GM19372 (cell line): Measurements from ENCODE around the gene CSRP3.

Experiments used
- ATAC-seq: cut with Tn5 transposase; IDR thresholded peaks from one replicate; pipeline ENCODE4 v1.9.1; 2021; ENCODE audit warnings: mild to moderate bottlenecking, low read depth, moderate library complexity; ENCODE audit not compliant: unreplicated experiment

Gene CSRP3

DNA sequence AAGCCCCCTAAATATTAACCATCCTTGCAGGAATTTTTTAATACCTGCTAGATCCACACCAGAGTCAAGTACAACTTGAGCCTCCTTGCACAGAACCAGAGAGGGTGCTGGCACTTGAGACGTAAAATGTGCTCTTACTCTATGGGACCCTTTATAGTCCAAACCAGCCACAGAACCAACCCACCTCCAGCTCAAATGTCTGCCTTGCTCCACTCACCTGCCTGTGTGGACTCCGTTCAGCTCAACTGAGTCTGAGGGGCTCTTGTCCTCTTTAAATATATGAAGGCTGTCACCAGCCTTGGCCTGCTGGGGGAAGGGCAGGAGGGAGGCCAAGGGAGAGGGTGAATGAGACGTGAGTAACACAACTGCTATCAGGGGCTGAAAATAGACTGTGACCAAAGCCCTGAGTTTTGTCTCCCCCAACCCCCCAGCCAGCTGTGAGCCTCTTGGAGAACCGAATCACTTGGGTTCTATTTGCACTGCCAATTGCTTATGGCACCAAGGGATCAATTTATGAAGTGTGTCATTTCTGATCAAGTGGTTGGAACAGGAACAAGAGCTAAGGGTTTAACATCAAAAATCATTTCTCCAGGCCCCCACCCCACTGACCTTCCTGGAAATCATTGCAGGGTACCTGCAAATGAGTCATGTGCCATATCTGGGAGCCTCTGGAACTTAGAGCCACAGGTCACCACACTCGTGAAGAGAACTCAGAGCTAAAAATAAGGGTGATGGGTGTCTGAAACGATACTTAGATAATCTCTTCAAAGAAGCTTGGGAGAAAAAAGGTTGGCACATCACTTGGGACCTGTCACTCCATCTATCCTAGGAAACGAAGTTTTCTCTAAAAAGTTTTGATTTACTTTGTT is at the start of gene CSRP3:
TSS of gene CSRP3 (minus strand) at position 247 of the 869 bp plus-strand sequence. CDS start 9,535 bp downstream, outside the sequence.
- ATAC-seq, result no peak

DNA sequence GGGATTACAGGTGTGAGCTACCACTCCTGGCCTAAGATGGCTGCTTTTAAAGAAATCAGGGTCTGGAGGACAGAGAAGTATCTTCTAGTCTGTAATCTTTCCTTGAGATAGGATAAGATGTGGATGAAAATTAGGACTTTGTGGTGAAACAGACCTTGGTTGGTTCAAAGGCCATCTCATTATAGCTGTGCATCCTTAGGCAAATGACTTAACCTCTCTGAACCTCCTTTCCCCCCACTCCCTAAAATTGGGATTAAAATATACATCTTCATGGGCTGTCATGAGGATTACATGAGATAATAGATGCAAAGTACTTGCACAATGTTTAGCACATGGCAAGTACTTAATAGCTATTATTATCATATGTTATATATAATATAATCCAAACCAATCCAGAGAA is 49.8 kb upstream of the CSRP3 start:
- ATAC-seq, result no peak

DNA sequence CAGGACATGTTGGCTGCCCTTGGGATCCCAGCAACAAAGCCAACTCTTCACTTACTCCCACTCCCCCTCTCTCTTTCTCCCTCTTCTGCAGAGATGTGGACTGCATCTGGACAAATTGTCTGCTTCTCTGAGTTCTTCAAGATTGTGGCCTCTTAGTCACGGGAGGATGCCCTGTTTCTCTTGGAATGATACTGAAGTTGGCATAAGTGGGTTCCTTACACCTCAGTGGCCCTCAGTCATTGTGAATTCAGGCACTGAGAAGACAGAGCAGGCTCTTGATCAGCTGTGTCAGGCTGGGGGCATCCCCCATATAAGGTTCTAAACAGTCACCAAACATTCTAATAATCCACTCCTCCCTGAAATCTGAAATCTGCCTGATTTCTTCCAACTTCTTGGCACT is 45.0 kb upstream of the CSRP3 start:
- ATAC-seq, result no peak

DNA sequence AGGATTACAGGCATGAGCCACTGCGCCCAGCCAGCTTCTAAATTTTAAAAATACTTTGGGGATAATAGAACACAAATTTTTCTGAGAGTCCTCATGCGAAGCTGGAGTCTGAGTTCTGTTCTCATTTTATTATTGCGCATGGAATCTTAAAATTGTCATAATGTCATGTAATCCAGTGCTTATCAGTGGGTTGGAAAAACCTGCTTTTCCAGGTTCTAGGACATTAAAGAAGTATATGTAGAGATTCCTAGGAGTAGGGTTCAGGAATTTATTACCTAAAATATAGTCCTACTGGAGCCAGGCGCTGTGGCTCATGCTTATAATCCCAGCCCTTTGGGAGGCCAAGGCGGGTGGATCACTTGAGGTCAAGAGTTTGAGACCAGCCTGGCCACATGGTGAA is 43.6 kb upstream of the CSRP3 start:
- no peak for ATAC-seq

DNA sequence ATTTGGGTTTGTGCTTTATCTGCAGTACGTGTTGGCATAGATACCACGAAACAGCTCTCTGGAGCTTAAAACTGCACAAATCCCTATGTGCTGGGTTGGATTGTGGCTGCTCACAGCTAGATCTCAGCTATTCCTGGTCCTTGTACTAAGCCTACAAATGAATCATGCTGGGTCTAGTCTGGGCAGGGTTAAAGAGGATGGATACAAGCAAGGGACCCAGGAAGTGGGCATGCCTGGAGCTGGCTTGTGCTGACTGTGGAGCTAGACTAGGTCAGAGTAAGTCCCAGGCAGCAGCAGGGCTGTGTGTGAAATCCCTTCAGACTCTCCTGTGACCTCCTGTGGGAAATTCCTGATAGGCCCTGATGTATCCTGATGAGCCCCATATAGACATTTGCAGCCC is 42.8 kb upstream of the CSRP3 start:
- no peak for ATAC-seq

DNA sequence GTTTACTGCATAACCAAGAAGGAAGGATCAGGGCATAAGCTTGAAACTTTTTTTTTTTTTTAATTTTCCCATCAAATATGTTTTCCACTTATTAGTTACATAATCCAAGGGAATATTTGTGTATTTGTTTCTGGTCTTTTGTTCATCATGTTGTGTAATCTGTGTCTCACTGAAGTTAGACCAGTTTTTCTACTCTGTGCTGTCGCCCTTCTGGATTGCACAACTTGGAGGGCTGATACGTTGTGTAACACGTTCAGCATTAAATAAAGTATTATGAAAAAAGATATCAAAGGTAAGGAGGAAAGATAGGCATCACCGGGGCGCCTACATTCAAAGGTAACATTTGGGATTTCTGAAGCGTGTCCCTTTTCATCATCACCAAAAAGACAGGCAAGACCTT is 42.3 kb upstream of the CSRP3 start:
- ATAC-seq, result no peak

DNA sequence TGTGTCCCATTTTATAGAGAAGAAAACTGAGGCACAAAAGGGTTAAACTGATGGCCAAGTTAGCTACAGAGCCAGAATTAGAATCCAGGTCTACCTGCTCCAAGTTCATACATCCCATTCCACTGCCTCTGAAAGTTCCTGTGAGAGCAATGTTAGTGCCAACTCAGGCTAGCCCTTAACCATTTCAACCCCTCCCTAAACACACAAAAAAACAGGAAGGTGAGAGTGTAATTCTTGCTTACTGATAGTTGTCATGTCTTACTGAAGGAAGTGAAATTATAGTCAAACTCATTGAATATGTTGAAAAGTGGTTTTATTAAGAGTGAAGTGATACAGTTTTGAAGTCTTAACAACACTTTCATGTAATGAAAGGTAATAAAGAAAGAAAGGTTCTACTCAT is 41.8 kb upstream of the CSRP3 start:
- ATAC-seq, result no peak

DNA sequence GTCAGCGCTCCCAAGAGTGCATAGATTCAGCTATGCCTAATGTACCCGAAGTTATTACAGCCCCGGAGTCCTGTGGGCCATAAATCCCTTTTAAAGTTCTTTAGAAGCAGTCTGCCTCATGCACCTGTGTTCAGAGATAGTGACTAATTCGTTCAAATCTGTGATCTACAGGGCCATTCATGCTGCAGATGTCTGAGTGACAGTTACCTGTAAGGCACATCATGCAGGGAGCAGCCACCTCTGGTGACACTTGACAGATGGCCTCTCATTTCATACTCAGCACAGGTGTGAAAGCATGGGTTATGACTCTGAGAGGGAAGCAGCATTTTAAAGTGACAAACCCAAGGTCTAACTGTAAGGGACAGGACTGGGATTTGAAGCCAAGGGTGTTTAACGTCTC is 41.4 kb upstream of the CSRP3 start:
- ATAC-seq, result no peak

DNA sequence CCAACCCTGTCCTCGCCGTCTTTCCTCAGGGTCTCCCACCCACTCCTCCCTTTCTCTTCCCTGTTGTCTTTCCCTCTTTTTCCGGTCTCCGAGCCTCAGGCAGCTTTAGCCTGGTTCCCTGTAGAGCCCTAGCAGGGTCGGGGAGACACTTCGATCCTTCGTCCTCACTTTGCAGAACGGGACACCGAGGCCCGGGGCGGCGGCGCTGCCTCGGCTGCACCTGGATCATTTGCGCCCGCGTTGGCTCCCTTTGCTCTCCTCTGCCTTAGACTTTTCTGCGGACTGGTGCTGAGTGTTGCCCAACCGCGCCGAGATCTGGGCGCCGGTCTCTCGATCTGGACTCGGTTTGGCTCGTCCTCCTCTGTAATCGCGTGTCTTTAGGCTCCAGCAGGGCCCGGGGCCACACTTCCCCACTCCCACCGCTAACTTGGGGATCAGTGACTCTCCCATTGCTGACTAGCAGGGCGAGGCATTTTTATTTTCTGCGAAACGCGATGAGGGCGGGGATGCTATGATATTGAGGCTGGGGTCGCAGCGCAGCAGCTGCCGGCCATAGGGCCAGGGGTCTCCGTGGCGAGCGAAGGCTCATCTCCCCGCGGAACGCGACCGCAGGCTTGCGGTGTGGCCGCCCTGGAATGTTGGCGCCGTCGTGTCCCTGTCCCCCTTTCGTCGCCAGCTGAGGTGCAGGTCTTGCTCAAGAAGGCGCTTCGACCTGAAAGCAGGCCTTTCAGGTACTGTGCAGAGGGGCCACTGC is 40.6 kb upstream of the CSRP3 start:
- ATAC-seq, result no peak

DNA sequence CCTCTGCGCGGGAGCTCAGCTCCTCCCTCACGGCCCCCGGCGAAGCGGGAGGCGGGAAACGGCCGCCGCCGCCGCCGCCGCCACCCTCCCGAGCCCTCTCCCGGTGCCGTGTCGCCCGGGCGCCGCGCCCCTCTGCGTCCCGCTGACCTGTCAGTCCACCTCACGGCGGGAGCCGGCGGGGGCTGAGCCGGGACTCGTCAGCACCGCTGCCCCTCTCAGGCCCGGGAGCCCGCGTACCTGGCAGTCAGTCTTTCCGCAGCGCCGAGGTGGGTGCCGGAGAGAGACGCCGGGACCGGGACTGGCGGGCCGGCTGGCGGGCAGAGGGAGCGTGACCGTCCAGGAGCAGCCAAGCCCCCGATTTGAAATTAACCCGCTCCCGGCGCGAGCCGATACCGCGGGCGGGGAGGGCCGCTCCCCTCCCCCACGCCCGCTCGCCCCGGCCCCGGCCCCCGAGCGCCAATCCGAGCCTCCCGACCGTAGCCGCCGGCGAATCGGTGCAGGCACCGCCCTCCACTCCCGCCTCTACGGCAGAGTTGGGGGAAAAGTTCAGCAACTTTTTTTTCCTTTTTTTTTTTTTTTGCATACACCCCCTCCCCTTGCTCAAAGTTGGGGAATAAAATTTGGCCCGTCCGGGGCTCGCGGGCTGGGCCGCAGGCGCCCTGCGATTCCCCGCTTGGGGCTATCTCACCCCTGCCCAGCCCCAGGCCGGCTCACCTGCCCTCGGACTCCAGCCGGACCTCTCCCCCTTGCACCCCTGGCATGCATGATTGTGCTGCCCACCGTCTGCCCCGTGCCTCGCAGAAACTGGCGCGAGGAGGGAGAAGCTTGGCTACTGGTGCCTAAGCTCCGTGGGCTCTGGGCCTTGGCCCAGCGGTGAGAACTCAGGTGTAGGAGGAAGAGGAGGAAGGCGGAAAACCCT is 39.7 kb upstream of the CSRP3 start:
- peak; percentile 33 for ATAC-seq

DNA sequence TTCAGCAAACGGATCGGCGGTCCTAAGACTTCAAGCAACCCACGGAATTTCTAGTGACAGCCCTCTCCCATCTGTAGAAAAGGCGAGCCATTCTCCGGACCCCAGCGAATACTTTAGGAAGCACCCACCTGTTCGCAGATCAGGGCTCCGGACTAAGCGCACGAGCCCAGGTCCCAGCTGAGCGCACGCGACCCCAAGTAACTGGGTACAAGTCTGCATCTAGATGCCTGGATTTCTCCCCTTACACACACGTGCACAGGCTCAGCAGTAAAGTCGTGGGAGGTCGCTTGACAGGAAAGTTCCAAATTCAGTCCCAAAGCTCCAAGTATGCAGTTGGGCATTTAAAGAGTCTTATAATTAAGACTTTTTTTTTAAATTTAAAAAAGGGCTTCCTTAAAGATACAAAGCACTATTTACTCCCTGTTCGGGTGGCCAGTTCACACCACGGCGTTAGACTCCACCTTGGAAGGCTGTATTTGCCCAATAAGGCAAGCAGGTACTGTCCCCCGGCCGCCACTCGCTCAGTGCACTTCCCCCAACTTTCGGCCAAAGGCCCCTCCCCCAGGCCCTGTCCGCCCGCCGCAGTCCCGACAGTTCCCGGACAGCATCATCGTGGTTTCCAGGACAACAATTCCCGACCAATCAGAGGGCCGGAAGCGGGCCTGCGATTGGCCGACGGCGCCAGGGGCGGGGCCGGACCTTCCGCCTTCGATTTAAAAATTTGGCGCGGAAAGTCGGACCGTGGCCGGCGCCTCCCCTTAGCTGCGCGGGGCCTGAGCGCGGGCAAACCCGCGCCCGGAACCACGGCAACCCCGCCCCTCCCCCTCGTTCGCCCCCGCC is 38.9 kb upstream of the CSRP3 start, which contains the start of gene E2F8:
TSS of gene E2F8 (minus strand) at position 526 of the 840 bp plus-strand sequence. CDS start 824 bp downstream, outside the sequence.
- peak; percentile 84 for ATAC-seq

DNA sequence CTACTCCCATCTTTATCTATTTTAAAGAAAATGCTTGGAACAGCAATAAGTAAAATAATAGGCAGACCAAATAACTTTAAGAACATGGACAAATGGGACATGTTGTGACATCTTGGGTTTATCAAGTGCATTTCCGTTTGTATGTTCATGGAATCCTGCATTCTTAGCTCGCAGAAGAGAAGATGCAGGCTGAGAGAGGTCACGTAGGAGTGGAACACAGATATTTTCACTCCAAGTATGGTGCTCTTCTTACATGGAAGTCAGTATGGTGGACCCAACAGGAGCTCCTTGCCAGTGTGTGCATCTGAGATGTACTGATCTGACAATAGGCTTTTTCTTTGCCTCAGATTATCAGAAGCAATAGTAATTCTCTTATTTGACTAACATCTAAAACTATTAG is 37.3 kb upstream of the CSRP3 start:
- no peak for ATAC-seq

DNA sequence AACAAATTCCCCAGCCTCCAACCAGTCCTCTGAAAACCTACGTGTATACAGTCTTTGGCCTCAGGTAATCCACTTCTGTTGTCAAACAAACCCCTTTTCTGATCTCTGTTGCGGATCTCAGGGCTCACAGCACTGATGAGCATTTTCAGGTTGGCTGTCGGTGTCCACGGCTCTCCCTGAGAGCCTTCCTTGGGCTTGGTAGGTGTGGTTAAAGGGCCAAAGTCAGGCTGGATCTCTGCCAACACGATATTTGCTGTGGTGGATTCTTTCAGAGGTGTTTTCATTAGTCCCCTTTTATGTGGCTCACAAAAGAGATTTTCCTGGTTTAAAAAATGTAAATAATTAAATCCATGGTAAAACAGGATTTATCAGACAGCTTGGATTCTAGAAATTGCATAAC is 36.0 kb upstream of the CSRP3 start:
- ATAC-seq, result no peak

DNA sequence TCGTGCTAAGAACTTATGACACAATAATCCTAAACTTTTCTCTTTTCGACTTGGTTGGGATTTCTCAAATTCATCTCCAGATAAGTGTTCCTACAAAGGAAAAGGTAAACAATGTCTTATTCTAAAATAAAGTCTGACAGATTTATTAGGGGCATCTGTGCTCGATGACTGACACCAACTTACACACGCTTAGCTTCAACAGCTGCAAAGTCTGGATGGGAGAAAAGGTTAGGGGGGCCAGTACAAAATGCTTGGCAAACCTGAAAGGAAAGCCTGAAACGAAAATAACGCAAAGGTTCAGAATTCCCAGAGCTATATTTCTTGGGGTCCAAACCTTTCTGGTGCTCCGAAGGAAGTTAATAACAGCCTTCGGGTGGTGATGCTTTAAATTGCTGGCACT is 35.6 kb upstream of the CSRP3 start:
- ATAC-seq, result no peak

DNA sequence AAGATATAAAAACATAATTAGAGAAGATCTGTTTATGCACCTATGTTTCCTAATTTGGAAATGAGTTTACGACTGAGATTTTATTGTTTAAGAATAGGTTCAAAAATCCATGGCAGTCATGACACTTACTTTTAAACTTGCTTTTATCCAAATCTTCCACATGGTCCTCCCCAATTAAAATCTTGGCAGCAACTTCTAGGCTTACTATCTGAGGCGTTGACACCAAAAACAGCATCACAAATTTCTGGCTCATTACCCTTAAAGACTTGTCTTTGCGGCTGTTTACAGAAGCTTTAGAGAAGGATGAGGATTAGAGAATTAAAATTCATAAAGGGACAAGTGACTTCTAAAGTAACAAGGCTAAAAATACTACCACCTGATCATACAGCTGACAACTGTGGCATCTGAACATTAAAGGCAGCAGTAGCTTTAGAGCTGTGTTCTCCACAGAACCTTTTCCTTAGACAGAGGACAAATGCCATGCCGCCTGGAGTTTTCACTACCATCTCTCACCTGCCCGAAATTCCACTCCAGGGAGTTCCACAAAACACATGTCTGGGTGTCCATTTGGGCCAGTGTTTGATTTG is 32.5 kb upstream of the CSRP3 start:
- no peak for ATAC-seq

DNA sequence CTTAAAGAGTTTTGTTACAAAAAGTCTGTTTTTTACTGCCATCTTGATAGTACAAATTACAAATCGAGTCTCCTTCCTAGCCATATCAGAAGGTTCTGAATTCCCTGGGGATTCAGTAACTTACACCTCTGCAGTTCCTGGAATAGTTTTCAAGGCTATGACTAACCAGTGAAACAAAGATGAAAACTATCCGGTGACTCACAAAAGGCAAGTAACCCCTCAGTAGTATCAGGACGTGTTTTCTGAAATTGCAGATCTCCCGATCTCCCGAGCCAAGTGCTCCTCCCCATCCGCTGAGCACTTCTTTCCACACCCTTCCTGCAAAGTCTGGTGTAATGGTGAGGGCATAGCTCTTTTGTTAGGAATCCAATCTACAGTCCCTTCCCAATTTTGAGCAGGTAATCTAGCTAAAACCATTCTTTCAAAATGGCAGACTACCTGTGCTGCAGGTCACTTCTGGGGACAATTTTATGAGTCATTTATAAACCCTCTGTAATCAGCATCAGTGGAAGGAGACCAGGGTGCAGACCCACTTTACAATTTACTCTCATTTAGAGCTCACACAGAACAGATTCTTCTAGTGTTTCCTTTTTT is 31.2 kb upstream of the CSRP3 start:
- ATAC-seq, result no peak

DNA sequence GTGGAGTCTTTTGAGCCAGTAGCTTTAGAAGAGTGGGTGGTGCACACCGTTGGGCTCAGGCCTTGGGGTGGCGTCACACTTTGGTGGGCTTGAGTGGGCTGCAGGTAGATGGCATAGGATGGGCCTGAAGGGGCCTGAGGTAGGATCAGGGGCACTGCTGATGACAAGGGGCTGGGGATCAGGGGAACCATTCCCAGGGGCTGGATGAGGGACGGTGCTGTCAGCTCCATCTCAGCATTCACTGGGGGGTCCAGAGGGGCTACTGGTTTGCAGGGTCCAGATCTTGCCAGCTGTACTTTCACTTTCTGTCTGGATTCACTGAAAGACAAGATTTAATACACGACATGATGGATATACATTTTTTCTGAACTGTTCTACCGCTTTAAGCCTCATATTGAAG is 27.9 kb upstream of the CSRP3 start:
- no peak for ATAC-seq

DNA sequence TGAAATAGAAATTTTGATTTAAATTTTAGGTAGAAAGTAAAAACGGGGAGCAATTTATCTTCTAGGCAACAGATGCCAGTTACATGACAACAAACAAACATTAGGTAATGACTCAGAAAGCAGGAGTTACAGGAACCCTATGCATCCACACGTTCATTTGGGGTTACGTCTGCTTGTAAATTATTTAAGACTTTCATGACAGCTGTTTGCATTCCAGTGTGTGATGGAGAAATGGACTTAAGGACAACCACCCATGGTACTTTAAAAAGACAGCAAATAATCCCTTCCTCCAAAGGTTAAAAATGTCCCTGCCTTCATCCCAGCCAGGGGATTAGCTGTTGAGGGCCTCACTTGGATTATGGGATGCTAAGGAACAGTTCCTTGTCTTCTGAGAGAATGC is 27.2 kb upstream of the CSRP3 start:
- ATAC-seq, result no peak
